Medulla oblongata (tissue), 1 donor: ENCODE results near the gene TFAP2D.

Experiments
- DNase-seq: peaks from one replicate; pipeline ENCODE4 v3.0.0-alpha.2; 2015; ENCODE audit errors: extremely low spot score

TFAP2D gene

GRCh38 chr6:50713226-50713625 lies at the start of gene TFAP2D:
Gene TFAP2D (plus strand): TSS chr6:50713526. CDS start chr6:50714056, 530 bp downstream.
- DNase-seq = no peak

- no peak for DNase-seq
Observed at GRCh38 chr6:50663806-50664205, 49.5 kb upstream of the TFAP2D start.

- no peak for DNase-seq
Observed at GRCh38 chr6:50666089-50666488, 47.2 kb upstream of the TFAP2D start.

GRCh38 chr6:50681213-50681824 lies 32.0 kb upstream of the TFAP2D start:
- no peak for DNase-seq

GRCh38 chr6:50689210-50689609 lies 24.1 kb upstream of the TFAP2D start:
- DNase-seq = no peak

- DNase-seq = no peak
Observed at GRCh38 chr6:50691814-50692495, 21.4 kb upstream of the TFAP2D start.

- no peak for DNase-seq
Observed at GRCh38 chr6:50698546-50698945, 14.8 kb upstream of the TFAP2D start.

- no peak for DNase-seq
Observed at GRCh38 chr6:50699051-50699775, 14.1 kb upstream of the TFAP2D start.

GRCh38 chr6:50706575-50706974 lies 6.8 kb upstream of the TFAP2D start:
- no peak for DNase-seq

- DNase-seq = no peak
Observed at GRCh38 chr6:50707191-50707590, 6.1 kb upstream of the TFAP2D start.

- no peak for DNase-seq
Observed at GRCh38 chr6:50707652-50708300, 5.5 kb upstream of the TFAP2D start.

GRCh38 chr6:50708664-50709365 lies 4.5 kb upstream of the TFAP2D start:
- DNase-seq = no peak

GRCh38 chr6:50709366-50709734 lies 4.0 kb upstream of the TFAP2D start:
- no peak for DNase-seq

GRCh38 chr6:50711686-50712085 lies 1.6 kb upstream of the TFAP2D start:
- DNase-seq = no peak

- no peak for DNase-seq
Observed at GRCh38 chr6:50712291-50712690, 1.0 kb upstream of the TFAP2D start.

- DNase-seq = no peak
Observed at GRCh38 chr6:50713977-50714486, 706 bp downstream of the TFAP2D start.

- no peak for DNase-seq
Observed at GRCh38 chr6:50714487-50715379, 1.4 kb downstream of the TFAP2D start.

- no peak for DNase-seq
Observed at GRCh38 chr6:50716899-50717509, 3.7 kb downstream of the TFAP2D start.

GRCh38 chr6:50717734-50718457 lies 4.6 kb downstream of the TFAP2D start:
- no peak for DNase-seq

GRCh38 chr6:50718566-50718965 lies 5.2 kb downstream of the TFAP2D start:
- no peak for DNase-seq
